Transverse colon (tissue), 4 donors: Measurements from ENCODE around the gene TCERG1L. TPM values are rescaled to one million over a fixed set of nuclear protein-coding genes. Genes with fewer than 3 reads are reported as not detected.

Experiments used
- DNase-seq: peaks from one replicate; pipeline ENCODE4 v3.0.0-alpha.2; 2019
- H3K27ac ChIP-seq, 4 donors: fragments of 200-600 bp; sonication (generic); 2 replicates each; pipeline ENCODE4 v1.5.1; 2016 to 2018; ENCODE audit warnings: inconsistent platforms in 4 of 4
- H3K27me3 ChIP-seq: fragments of 200-600 bp; sonication (generic); 2 replicates; pipeline ENCODE4 v1.5.1; 2017; ENCODE audit warnings: inconsistent platforms
- H3K36me3 ChIP-seq, 4 donors: fragments of 200-600 bp; sonication (generic); 2 replicates each; pipeline ENCODE4 v1.5.1; 2017 to 2019; ENCODE audit warnings: inconsistent platforms in 4 of 4
- H3K4me1 ChIP-seq, 4 donors: fragments of 200-600 bp; sonication (generic); 2 replicates each; pipeline ENCODE4 v1.5.1; 2017 to 2020; ENCODE audit warnings: inconsistent platforms in 4 of 4
- H3K4me3 ChIP-seq, 4 donors: fragments of 200-600 bp; sonication (generic); 1 replicate in 1 of 4; 2 replicates in 3 of 4; pipeline versions ENCODE4 v1.5.1 to v1.6.1; 2017 to 2019; ENCODE audit warnings: inconsistent platforms in 4 of 4
- H3K9me3 ChIP-seq, 2 donors: fragments of 200-600 bp; sonication (generic); 2 replicates each; pipeline ENCODE4 v1.5.1; 2017 to 2019; ENCODE audit warnings: inconsistent platforms in 2 of 2
- CTCF ChIP-seq, 5 experiments: fragments of 200-600 bp in 3 of 5; fragments of 450-650 bp in 2 of 5; sonication (generic) in 3 of 5; IDR thresholded peaks; 1 replicate in 2 of 5; 2 replicates in 3 of 5; pipeline ENCODE4 v1.5.1; 2016 to 2017; ENCODE audit warnings: antibody characterized with exemption in 5 of 5, inconsistent platforms in 3 of 5, mild to moderate bottlenecking in 2 of 5, moderate library complexity in 1 of 5
- EP300 ChIP-seq: sonication (generic); formaldehyde crosslinking; IDR thresholded peaks from one replicate; pipeline ENCODE4 v1.6.1; 2017; ENCODE audit warnings: antibody characterized with exemption, low read depth
- POLR2A ChIP-seq: fragments of 450-650 bp; IDR thresholded peaks from one replicate; pipeline ENCODE4 v1.6.1; 2016; ENCODE audit warnings: antibody characterized with exemption, mild to moderate bottlenecking, moderate library complexity
- POLR2AphosphoS5 ChIP-seq, 3 donors: sonication (generic); formaldehyde crosslinking; IDR thresholded peaks; one replicate each; pipeline ENCODE4 v1.6.1; 2016; ENCODE audit warnings: antibody characterized with exemption in 3 of 3
- WGBS, 2 donors: methylation state at CpG; one replicate each; pipeline ENCODE4 v1.1.5; 2018; ENCODE audit warnings: low coverage in 1 of 2; 5-methylcytosine and 5-hydroxymethylcytosine counted together
- in situ Hi-C, 4 donors: fragments of 200-750 bp; cut with MboI; loops; one replicate each; pipeline versions ENCODE4 v1.15.0 to v1.15.1; 2017; ENCODE audit warnings: low sequenced_read_pairs in 3 of 4, low pct_ligation_motif_present in 1 of 4, low pct_unique_long_range_greater_than_20kb in 1 of 4
- intact Hi-C: fragments of 100-400 bp; cut with DNase I; formaldehyde crosslinking; loops from one replicate; pipeline ENCODE4 v1.15.1; 2023; ENCODE audit warnings: low total_unique reads
- total RNA-seq, 4 donors: library from RNA; depleted of rRNA; stranded (reverse); fragments of >200 nt; gene quantifications; one replicate each; pipeline ENCODE4 v1.1.0, GENCODE V29; 2016

Gene TCERG1L
- total RNA-seq, 4 donors from 2014 or later = 0.16 TPM; not detected in 3

GRCh38 chr10:131202990-131203389 lies 108.5 kb downstream of the TCERG1L start:
- Histone ChIP-seq H3K4me3 (no peak overlapping the region), H3K27me3 (no peaks in the 10 kb centered on the region), H3K4me1 (no peaks in the 10 kb centered on the region), H3K9me3 (no peaks in the 10 kb centered on the region), H3K36me3 (no peaks in the 10 kb centered on the region), H3K27ac (no peak overlapping the region)
- in situ Hi-C loops = no loop called here
- intact Hi-C loops = no loop called here
- TF ChIP-seq EP300 = no peak
- no peak for TF ChIP-seq POLR2AphosphoS5 (IDR thresholded peaks at IDR 0.05)
- TF ChIP-seq POLR2A = no peak
- WGBS, 2 donors = 82 to 92% methylated on average over 2 to 11 of the region's 11 CpGs
- DNase-seq = no peak

GRCh38 chr10:131201741-131202515 lies 109.6 kb downstream of the TCERG1L start:
- Histone ChIP-seq H3K27me3 (no peaks in the 10 kb centered on the region), H3K9me3 (no peaks in the 10 kb centered on the region), H3K4me3 (no peak overlapping the region), H3K27ac (no peak overlapping the region), H3K36me3 (no peaks in the 10 kb centered on the region), H3K4me1 (no peaks in the 10 kb centered on the region)
- DNase-seq = no peak
- in situ Hi-C loops = no loop called here
- intact Hi-C loops = no loop called here
- no peak for TF ChIP-seq EP300
- WGBS, 2 donors = 92 to 98% methylated on average over 6 to 33 of the region's 33 CpGs

GRCh38 chr10:131200856-131201470 lies 110.6 kb downstream of the TCERG1L start:
- no peaks in the 10 kb centered on the region for H3K36me3 ChIP-seq
- H3K4me3 ChIP-seq = no peak overlapping the region
- DNase-seq = no peak
- 29 to 82% methylated on average over 1 to 21 of the region's 21 CpGs for WGBS, 2 donors
- H3K9me3 ChIP-seq = no peaks in the 10 kb centered on the region
- TF ChIP-seq POLR2AphosphoS5 (IDR thresholded peaks at IDR 0.05) (no peak), CTCF (IDR thresholded peaks at IDR 0.05) (no peak), POLR2A (no peak), EP300 (no peak)
- intact Hi-C loops (no loop called here), in situ Hi-C loops (no loop called here)
- no peaks in the 10 kb centered on the region for H3K27me3 ChIP-seq
- no peak overlapping the region for H3K27ac ChIP-seq
- no peaks in the 10 kb centered on the region for H3K4me1 ChIP-seq

GRCh38 chr10:131199646-131200045 lies 111.9 kb downstream of the TCERG1L start:
- in situ Hi-C loops (no loop called here), intact Hi-C loops (loop anchor here (5.0 kb wide), 1 partner anchor 162 kb away; no protein-coding TSS in a partner anchor)
- Histone ChIP-seq H3K27ac (no peak overlapping the region), H3K4me1 (no peaks in the 10 kb centered on the region), H3K27me3 (no peaks in the 10 kb centered on the region), H3K9me3 (no peaks in the 10 kb centered on the region), H3K4me3 (no peak overlapping the region), H3K36me3 (no peaks in the 10 kb centered on the region)
- no peak for TF ChIP-seq POLR2A
- no peak for DNase-seq
- WGBS, 2 donors = 36% methylated on average over 6 of the region's 6 CpGs; no CpG with 5 or more reads in 1 of the 2 donors

- Histone ChIP-seq H3K4me1 (no peaks in the 10 kb centered on the region), H3K36me3 (no peaks in the 10 kb centered on the region), H3K27ac (no peak overlapping the region), H3K9me3 (no peaks in the 10 kb centered on the region), H3K4me3 (no peak overlapping the region), H3K27me3 (no peaks in the 10 kb centered on the region)
- no peak for TF ChIP-seq POLR2AphosphoS5 (IDR thresholded peaks at IDR 0.05)
- no peak for TF ChIP-seq EP300
- TF ChIP-seq POLR2A = no peak
- TF ChIP-seq CTCF (IDR thresholded peaks at IDR 0.05) = no peak
- intact Hi-C loops = loop anchor here (5.0 kb wide), 1 partner anchor 162 kb away; no protein-coding TSS in a partner anchor
- in situ Hi-C loops = no loop called here
- WGBS, 2 donors = 69% methylated on average over 5 of the region's 7 CpGs; no CpG with 5 or more reads in 1 of the 2 donors
- no peak for DNase-seq
Measured at GRCh38 chr10:131198843-131199242, 112.7 kb downstream of the TCERG1L start.
